GM19468 (cell line): ENCODE measurements around the gene MFAP2.

Experiments
- ATAC-seq: cut with Tn5 transposase; IDR thresholded peaks from one replicate; pipeline ENCODE4 v1.9.1; 2021; ENCODE audit warnings: mild to moderate bottlenecking, moderate library complexity, moderate number of reproducible peaks; ENCODE audit not compliant: unreplicated experiment; ENCODE audit errors: extremely low read depth

Gene MFAP2

DNA sequence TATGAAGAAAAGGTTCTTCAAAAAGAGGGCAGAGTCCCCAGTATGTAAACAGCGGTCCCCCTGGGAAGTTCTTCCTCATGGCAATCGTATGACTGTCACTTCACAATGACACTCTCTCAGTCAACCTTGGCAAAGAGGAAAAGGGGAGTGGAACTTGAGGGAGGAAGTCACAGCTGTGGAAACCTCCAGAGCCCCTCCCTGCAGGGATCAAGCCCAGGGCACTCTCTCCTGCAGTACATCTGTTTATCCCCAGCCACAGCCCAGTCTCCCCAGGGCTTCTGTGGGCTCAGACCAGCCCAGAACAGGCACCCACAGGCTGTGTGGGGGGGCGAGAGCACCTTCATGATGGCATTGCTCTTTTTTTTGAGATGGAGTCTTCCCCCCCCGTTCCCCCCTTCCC is 29.3 kb upstream of the MFAP2 start:
- no peak for ATAC-seq

DNA sequence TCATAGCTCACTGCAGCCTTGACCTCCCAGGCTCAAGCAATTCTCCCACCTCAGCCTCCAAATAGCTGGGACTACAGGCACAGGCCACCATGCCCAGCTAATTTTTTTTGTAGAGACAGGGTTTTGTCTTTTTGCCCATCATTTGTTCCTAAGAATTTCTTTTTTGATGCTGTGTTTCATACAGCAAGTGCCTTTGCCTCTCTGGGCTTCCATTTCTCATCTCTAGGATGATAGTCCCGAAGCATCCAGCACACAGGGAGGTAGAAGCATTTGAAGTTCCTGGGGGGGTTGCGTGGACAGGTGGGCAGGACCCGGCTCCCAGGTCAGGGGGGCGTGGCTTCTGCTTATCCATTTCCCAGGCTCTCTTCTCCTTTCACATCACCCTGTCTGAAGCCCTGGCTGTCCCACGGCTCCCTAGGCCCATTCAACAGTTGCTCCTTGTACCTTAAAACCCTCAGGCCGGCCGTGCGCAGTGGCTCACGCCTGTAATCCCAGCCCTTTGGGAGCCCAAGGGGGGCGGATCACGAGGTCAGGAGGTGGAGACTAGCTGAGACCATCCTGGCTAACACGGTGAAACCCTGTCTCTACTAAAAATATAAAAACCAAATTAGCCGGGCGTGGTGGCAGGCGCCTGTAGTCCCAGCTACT is 27.9 kb upstream of the MFAP2 start:
- no peak for ATAC-seq

DNA sequence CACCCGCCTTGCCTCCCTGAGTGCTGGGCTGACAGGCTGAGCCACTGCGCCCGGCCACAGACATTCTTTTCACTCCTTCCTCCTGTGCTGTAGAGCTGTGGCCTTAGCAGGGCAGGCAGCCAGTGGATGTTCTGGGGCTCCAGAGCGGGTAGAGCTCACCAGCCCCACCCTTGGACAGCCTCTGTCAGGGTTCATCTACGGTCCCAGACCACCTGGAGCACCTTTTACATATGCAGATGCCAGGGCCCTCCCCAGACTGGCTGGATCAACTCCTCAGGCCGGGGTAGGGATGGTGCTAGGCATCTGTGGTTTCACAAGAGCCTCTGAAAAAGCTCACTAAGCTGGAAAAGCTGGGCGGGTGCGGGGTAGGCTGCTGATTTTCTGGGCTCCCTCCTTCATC is 26.7 kb upstream of the MFAP2 start:
- ATAC-seq: no peak

DNA sequence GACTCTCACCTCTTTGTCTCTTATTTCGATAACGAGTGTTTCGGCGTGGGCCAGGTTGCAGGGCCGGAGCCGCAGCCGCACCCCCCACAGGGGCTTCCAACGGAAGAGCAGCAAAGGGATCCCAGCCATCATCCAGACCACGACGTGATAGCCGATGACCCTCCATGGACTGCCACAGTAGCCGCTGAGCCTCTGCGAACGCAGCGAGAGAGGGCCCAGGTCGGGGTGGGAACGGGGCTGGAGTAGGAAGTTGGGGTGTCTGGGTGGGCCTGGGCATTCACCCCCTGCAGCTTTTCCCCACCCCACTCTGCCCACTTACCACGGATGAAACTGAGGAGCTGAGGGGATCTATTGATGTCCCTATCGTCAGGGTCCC is 24.9 kb upstream of the MFAP2 start:
- no peak for ATAC-seq

DNA sequence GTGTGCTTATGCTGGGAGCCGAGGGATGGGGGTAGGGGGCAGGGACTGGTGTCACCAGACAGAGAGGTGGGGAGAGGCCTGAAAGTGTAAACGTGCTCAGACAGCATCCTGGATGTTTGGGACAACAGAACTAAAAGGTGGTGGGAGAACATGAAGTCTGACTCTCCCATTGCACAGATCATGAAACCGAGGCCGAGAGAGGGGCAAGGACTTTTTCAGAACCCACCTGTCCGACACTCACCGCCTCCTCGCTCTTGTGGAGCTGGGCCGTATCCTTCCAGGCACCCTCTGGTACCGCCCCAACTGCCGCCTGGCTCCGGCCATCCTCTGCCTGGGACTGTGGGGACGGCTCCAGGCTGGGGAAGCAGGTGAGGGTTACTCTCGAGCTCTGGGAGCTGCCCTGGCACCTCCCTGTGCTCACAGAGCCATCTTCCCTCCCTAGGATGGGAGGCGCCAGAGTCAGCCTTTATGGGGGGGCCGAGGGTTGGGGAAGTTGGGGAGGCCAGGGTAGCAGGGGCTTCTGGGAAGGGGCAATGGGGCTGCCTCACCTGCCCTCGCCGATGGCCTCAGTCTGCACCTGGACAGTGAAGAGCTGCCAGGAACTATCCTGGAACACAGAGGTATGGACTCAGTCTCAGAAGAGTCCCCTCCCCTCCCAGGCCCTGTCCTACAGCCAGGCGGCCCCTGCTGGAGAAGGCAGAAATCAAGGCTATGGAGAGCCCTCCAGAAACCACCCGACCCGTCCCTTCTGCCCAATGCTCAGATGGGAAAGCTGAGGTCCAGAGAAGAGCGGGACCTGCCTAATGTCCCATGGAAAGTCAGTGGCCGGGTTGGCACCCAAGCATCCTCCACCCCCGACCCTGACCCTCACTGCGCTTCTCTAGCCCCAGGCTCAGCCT is 24.3 kb upstream of the MFAP2 start:
- no peak for ATAC-seq

DNA sequence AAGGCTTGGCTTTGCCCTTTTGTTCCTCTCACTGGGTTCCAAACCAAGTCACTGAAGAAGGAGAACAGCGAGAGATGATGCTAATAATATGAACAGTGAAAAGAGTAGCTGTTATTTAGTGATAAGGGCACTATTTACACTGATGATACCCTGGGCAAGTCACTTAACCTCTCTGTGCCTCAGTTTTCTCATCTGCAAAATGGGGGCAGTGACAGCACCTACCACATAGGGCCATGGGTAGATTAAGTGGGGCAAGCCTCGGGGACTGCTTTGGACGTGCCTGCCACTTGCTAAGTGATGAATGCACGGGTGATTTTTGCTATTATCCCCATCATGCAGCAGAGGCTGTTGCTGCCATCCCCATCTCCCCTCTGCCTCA is 22.1 kb upstream of the MFAP2 start:
- ATAC-seq: no peak

DNA sequence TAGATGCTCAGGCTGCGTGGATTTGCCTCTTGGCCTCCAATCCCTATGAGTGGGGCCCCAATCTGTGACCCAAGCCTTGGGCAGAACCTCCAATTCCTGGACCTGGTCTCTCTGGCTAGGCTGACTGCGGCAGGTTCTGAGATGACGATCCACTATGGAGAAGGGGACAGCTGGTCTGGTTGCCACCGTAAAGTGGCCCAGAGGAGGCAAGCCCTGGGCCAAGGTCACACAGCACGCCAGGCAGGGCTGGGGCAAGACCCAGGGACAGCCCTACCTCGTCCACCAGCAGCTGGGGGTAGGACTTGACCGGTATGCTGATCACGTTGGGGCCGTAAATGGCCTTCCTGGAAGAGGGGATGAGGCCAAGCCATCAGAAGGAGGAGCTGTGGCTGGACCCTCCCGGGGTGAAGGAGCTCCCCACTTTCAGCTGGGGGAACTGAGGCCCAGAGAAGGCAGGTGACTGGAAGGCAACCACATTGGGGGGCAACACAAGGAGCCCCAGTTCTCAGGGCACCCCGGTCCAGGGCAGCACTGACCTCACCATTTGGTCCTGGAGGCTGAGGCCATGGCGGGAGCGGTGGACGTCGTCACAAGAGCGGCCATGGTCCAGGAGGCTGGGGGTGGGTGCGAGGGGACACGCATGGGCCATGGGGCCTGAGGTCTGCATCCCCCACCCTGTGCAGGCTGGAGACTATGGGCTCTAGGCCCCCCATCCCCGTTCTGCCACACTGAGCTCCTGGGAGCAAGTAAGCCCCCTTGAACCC is 21.5 kb upstream of the MFAP2 start:
- ATAC-seq: no peak

DNA sequence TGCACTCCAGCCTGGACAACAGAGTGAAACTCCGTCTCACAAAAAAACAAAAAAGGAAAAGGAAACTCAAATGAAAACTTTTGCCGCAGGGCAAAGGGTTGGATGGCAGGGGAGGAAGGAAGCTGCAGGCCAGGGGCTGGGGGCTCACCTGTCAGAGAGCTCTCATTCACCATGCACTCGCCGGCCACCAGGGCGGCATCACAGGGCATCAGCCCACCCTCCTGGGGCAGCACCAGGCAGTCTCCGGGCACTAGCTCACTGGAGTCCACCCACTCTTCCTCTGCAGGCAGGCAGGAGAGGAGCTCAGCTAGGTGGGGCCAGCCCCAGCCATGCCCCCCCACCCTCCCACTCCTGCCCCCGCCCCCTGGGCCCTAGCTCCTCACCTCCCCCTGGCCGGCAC is 19.4 kb upstream of the MFAP2 start:
- no peak for ATAC-seq

DNA sequence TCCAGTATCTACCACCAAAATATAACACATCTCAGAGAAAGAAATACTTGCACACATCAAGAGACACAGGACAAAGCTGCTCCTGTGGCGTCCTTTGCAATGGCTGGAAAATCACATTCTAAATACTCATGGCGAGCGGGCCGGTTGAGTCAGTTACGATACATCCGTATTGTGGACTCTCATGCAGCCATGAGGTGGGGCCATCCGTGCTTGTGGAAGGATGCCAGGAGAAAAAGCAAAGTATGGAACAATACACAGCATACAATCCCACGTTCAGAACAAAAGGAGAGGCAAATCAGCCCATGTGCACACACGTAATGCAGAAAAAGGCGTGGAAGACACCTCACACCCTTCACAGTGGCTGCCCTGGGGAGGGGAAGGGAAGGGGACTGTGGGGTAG is 18.2 kb upstream of the MFAP2 start:
- no peak for ATAC-seq

DNA sequence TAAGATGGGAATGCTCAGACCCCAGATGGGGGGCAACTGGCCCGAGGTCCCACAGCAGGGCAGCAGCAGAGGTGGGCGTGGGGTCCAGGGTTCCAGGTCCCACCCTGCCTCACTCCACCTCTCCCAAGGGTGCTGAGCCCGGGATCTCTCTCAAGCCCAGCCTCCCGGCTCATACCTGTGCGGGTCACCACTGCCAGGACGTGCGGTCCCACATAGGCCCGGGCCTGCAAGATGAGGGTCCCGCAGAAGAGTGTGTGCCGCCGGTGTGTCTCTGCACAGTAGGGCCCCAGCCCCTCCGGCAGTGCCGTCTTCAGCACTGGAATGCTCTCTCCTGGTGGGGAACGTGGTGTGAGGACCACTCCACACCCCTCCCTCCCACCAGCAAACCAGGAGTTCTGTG is 16.4 kb upstream of the MFAP2 start:
- no peak for ATAC-seq

DNA sequence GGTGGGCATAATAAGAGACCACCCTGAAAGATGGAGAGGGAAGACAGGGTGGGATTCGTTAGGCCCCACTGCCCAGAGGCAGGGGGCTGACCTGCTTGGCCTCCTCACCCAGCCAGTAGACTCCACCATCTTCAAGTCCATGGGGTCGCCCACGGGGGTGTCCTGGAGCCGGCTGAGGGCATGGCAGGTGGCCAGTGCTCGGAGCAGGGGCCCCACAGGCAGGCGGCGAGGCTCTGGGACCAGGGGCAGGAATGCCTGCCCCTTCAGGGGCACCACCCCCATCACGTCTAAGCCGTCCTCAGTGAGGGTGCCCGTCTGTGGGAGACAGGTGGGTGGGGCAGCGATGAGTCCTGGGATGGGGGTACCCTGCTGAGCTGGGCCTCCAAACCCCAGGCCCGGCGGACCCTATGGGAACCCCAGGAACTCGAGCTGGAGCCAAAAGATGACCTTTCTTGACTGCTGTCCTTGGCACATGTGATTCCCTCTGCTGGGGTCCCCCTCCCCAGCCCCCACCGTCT is 13.2 kb upstream of the MFAP2 start:
- no peak for ATAC-seq

DNA sequence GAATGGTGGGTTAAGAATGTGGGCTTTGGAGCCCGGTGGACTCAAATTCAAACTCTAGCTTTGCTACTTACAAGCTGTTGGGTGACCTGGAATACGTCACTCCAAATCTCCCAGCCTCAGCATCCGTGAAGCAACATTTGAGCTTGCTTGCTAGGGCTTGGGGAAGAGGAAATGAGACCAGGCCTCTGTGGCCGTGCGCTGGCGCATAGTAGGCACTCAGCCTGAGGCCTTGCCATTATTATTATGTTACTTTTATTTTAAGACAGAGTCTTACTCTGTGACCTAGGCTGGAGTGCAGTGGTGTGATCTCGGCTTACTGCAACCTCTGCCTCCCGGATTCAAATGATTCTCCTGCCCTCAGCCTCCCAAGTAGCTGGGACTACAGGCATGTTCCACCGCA is 12.3 kb upstream of the MFAP2 start:
- ATAC-seq: no peak

DNA sequence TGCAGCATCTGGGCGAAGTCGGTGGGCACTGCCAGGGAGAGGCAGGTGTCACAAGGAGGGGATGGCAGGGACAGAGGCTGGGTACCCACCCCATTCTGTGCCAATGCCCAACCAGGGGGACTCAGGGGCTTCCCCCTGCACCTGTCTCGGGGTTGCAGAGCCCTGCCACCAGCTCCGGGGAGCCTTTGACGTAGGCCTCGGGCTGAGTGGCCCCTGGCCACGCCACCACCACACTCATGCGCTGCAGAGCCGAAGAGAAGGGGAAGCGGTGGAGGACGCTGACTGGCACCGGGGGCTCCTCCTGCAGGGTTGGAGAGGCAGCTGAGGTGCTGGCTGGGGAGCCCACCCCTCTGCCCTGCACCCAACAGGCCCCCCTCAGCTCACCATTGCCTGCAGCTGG is 11.7 kb upstream of the MFAP2 start:
- ATAC-seq: no peak

DNA sequence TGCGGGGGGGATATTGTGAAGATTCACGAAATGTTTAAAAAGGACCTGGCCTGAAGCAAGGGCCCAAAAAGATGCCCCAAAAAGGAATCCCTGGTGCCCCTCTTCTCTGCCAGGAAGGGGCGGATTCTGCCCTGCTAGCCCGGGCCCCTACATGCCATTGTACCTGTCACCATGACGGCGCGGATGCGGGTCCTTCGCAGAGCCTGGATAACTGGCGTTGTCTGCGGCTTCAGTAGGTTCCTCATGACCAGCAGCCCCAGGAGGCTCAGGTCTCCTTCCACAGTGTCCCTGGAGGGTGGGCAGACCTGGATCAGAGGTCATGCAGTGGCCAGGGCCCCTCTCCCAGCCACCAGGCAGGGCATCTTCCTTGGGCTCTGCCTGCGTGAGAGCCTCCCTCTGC is 11.2 kb upstream of the MFAP2 start:
- no peak for ATAC-seq

DNA sequence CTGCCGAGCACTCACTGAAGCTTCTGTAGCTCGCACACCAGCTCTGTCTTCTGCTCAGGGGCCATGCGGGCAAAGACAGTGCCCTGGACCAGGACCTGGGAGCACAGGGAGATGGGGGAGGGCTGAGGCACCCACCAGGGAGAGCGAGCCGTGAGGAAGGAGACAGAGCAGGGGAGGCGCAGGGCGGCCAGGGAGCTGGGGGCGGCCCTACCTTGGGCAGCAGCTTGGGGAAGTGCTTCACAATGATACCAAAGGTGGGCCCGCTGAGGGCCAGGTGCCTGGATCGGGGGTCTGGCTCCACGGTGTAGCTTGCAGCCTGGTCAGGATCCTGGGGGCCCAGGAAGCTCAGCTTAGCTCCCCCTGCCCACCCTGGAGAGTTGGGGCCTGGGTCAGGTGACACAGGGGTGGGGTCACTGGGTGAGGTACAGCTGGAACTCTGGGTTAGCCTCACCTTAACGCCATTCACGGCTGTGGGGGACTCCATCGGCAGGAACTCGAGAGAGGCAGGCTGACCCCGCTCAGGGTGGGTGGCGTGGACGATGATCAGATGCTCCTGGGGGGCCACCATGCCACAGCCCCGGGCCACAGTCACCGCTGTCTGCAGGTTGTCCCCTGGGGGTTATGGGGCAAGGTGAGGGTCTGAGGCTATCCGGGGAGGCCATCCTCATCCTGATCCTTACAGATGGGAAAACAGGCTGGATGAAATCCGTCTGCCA is 9.4 kb upstream of the MFAP2 start:
- no peak for ATAC-seq

DNA sequence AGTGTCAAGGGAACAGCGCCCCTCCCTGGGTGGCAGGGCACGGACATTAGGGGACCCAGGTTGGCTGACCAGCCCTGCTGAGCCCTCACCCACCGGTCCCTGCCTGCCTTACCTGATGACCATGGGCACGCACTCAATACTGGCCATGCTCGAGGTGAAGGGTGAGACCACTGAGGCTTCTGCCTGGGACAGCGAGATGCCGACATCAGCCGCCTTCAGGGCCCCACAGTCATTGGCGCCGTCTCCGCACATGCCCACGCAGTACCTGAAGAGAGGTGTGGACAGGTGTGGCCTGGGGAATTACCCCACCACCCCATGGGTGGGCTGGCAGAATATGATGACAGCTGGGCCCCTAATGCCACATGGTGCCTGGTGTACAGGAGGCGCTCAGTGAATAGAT is 7.8 kb upstream of the MFAP2 start:
- no peak for ATAC-seq

DNA sequence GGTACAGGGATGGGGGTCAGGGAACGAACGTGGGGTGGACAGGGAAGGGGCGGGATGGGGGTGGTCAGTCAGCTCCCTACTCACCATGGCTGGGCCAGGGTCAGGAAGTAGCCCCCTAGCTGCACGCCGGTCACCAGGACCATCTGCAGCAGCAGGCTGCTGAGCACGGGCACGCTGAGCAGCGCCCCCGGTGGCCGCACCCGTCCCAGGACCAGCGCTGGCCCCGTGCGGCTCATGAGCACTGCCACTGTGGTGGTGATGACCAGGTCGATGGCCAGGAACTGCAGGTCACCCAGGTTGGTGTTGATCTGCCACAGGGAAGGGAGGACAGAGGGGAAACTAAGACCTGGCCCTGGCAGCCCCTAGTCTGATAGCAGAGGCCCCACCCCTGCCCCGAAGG is 6.5 kb upstream of the MFAP2 start:
- no peak for ATAC-seq

DNA sequence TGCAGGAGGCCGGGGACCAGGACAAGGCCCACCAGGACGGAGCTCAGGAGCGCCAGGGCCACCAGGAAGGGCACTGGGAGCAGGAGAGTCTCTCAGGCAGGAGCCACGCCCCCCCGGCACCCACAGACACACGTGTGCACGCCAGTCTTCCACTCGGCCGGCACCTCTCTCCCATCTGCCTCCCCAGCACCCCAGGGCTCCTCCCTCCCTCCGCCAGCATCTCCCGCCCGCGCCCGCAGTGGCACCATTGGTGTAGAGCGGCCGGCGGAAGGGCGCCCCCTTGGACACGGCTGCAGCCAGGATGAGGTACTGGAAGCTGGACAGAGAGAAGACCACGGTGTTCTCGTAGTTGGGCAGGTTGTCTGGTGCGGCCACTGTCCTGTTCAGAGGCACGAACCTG is 6.1 kb upstream of the MFAP2 start:
- no peak for ATAC-seq

DNA sequence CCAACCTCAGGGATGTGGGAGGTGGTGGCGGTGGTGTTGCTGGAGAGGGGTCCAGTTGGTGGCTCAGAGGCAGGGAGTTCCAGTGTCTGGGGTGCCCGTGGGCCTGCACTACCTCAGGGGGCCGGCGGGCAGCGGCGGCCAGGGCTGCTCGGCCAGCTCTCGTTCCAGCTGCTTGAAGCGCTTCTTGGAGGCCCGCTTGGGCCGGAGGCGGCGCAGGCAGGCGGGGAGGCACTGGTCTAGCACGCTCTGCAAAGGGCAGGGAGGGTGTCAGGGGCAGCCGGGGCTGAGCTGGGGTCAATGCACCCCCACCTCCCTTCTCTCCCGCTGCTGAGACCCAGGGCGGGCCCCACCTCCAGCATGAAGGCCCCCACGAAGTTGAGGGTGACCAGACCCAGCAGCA is 5.7 kb upstream of the MFAP2 start:
- ATAC-seq: no peak

DNA sequence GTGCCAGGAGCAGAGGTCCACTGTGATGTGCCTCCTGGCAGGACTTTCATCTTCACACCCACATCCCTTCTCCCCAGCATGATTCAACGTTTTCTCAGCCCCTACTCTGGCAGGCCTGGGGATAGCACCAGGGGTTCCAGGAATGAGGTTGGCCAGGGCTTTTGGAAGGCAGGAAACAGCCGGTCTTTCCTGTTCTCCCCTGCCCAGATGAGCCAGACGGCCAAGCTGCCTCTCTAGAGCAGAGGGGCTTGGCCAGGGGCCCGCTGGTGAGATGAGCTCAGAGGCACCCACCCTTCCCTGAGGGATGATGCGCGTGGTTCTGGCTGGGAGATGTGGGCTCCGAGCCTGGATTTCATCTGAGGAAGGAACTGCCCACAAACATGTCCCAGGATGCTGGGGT is 4.3 kb upstream of the MFAP2 start:
- ATAC-seq: no peak
